HG03135 (cell line): ENCODE measurements around the gene LPIN3.

Experiments used
- ATAC-seq: cut with Tn5 transposase; IDR thresholded peaks from one replicate; pipeline ENCODE4 v1.9.1; 2021; ENCODE audit warnings: mild to moderate bottlenecking, moderate library complexity; ENCODE audit not compliant: unreplicated experiment

Gene LPIN3

GRCh38 chr20:41364967-41365765, 24.5 kb downstream of the LPIN3 start:
- no peak for ATAC-seq

- no peak for ATAC-seq
Measured at GRCh38 chr20:41365777-41366545, 25.3 kb downstream of the LPIN3 start.

- no peak for ATAC-seq
Measured at GRCh38 chr20:41366546-41367392, 26.1 kb downstream of the LPIN3 start, which contains the start of gene EMILIN3. EMILIN3 (minus strand) TSS chr20:41366818; CDS start chr20:41366634, 184 bp downstream.

GRCh38 chr20:41367393-41367695, 26.7 kb downstream of the LPIN3 start:
- no peak for ATAC-seq

GRCh38 chr20:41367956-41368355, 27.3 kb downstream of the LPIN3 start:
- no peak for ATAC-seq

GRCh38 chr20:41369673-41370072, 29.1 kb downstream of the LPIN3 start:
- no peak for ATAC-seq

- ATAC-seq, result no peak
Measured at GRCh38 chr20:41370176-41370575, 29.6 kb downstream of the LPIN3 start.

GRCh38 chr20:41371371-41371770, 30.8 kb downstream of the LPIN3 start:
- no peak for ATAC-seq

- no peak for ATAC-seq
Measured at GRCh38 chr20:41373251-41373783, 32.7 kb downstream of the LPIN3 start.

GRCh38 chr20:41373931-41374920, 33.6 kb downstream of the LPIN3 start:
- no peak for ATAC-seq

GRCh38 chr20:41375846-41376245, 35.2 kb downstream of the LPIN3 start:
- ATAC-seq, result no peak

- no peak for ATAC-seq
Measured at GRCh38 chr20:41376349-41376748, 35.7 kb downstream of the LPIN3 start.

GRCh38 chr20:41377275-41377674, 36.7 kb downstream of the LPIN3 start:
- ATAC-seq, result no peak

GRCh38 chr20:41379551-41379950, 38.9 kb downstream of the LPIN3 start:
- no peak for ATAC-seq

GRCh38 chr20:41380551-41381193, 40.1 kb downstream of the LPIN3 start:
- no peak for ATAC-seq

- no peak for ATAC-seq
Measured at GRCh38 chr20:41382791-41383305, 42.2 kb downstream of the LPIN3 start.

- no peak for ATAC-seq
Measured at GRCh38 chr20:41386502-41387427, 46.1 kb downstream of the LPIN3 start.

GRCh38 chr20:41387444-41387851, 46.8 kb downstream of the LPIN3 start:
- ATAC-seq, result no peak
